Lung (tissue), 12 donors: ENCODE data around the gene CSTPP1. TPM values are rescaled to one million over a fixed set of nuclear protein-coding genes. Genes with fewer than 3 reads are reported as not detected.
A peak's percentile ranks its signal among the peaks of the same experiment; 100 is the strongest.

Experiments used
- ATAC-seq: fragments of 200-7000 bp; cut with Tn5 transposase; one replicate; pipeline ENCODE4 v1.9.1; 2020; ENCODE audit warnings: moderate number of reproducible peaks; ENCODE audit not compliant: insufficient read depth, low FRiP score
- DNase-seq, 3 donors: peaks; one replicate each; pipeline ENCODE4 v3.0.0-alpha.2; 2013 to 2017
- H3K27ac ChIP-seq, 2 donors: one replicate each; pipeline ENCODE4 v1.5.1; 2013; ENCODE audit warnings: mild to moderate bottlenecking in 2 of 2, moderate library complexity in 2 of 2, control low read depth in 1 of 2, inconsistent platforms in 1 of 2, low read depth in 1 of 2, low read length in 1 of 2
- H3K27me3 ChIP-seq, 3 donors: one replicate each; pipeline ENCODE4 v1.5.1; 2013; ENCODE audit warnings: low read length in 2 of 3; ENCODE audit not compliant: control insufficient read depth in 3 of 3, insufficient read depth in 3 of 3
- H3K36me3 ChIP-seq, 4 donors: one replicate each; pipeline ENCODE4 v1.5.1; 2013; ENCODE audit warnings: low read length in 4 of 4, mild to moderate bottlenecking in 1 of 4, moderate library complexity in 1 of 4; ENCODE audit not compliant: control insufficient read depth in 4 of 4, insufficient read depth in 4 of 4
- H3K4me1 ChIP-seq, 5 donors: one replicate each; pipeline ENCODE4 v1.5.1; 2013; ENCODE audit warnings: low read length in 5 of 5, mild to moderate bottlenecking in 2 of 5, moderate library complexity in 1 of 5; ENCODE audit not compliant: control insufficient read depth in 5 of 5, insufficient read depth in 5 of 5
- H3K4me3 ChIP-seq: one replicate; pipeline ENCODE4 v1.5.1; 2013; ENCODE audit warnings: mild to moderate bottlenecking, control low read depth, moderate library complexity
- H3K9ac ChIP-seq, 2 donors: one replicate each; pipeline ENCODE4 v1.5.1; 2013; ENCODE audit warnings: low read length in 2 of 2, control low read depth in 1 of 2; ENCODE audit not compliant: insufficient read depth in 1 of 2
- H3K9me3 ChIP-seq, 4 donors: one replicate each; pipeline ENCODE4 v1.5.1; 2013; ENCODE audit warnings: low read length in 3 of 4, mild to moderate bottlenecking in 1 of 4, moderate library complexity in 1 of 4; ENCODE audit not compliant: control insufficient read depth in 4 of 4, insufficient read depth in 3 of 4
- CTCF ChIP-seq: IDR thresholded peaks from 2 replicates; pipeline ENCODE4 v1.5.1; 2012; ENCODE audit warnings: mild to moderate bottlenecking; ENCODE audit errors: control extremely low read depth, extremely low read depth
- WGBS, 2 donors: extraction: QIAGEN DNeasy Blood & Tissue Kit; methylation state at CpG; one replicate each; pipeline ENCODE4 v1.1.7; 2013; 5-methylcytosine and 5-hydroxymethylcytosine counted together
- polyA plus RNA-seq, 2 donors: library from polyadenylated mRNA; stranded (reverse); fragments of 200-250 nt; gene quantifications; one replicate each; pipeline ENCODE4 v1.2.1, GENCODE V29; 2013
- total RNA-seq, 2 donors: library from RNA; depleted of rRNA in 1 of 2; stranded (reverse); fragments of >200 nt in 1 of 2; gene quantifications; one replicate each; pipeline ENCODE4 v1.2.1, GENCODE V29; 2014 to 2021
- donor health status: control.
- donor health status: control.
- donor health status: Bipolar disorder and iron deficiency.
- donor health status: healthy.
- donor health status: DM: yes; HTN: yes; CAD: no.

Gene CSTPP1
- total and polyA plus RNA-seq, 4 donors, result 26.0 to 45.8 (median 34.4) TPM

DNA sequence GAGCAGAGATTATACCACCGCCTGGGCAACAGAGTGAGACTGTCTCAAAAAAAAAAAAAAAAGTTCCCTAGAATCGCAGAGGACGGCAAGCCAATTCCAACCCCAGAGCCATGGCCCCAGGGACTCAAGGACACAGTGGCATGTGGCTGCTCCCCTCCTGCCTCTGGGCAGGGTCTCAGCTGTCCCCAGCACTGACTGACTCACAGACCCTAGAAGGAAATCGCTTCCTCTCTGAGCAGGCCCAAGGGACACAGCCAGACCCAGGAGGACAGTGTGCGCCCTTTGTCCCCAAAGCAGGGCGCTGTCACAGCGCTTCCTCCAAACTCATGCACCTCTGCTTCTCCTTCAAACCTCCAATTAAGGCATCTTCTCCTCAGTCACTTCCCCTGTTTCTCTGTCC, 247.4 kb downstream of the CSTPP1 start:
- no peak overlapping the region for H3K4me3 ChIP-seq
- TF ChIP-seq CTCF, result no peak
- peaks cover 0 to 10% (median 2%) of the 10 kb centered on the region in 4 donors for H3K36me3 ChIP-seq
- peaks cover 4 to 29% (median 5%) of the 10 kb centered on the region in 5 donors for H3K4me1 ChIP-seq
- DNase-seq, result no peak
- H3K9ac ChIP-seq, result no peak overlapping the region
- H3K27me3 ChIP-seq, result no peaks in the 10 kb centered on the region
- H3K9me3 ChIP-seq, result no peaks in the 10 kb centered on the region
- 86 to 97% methylated on average over 6 to 7 of the region's 7 CpGs for WGBS, 2 donors
- H3K27ac ChIP-seq, result peak overlapping the region; percentile 95 to 98
- no peak for ATAC-seq

DNA sequence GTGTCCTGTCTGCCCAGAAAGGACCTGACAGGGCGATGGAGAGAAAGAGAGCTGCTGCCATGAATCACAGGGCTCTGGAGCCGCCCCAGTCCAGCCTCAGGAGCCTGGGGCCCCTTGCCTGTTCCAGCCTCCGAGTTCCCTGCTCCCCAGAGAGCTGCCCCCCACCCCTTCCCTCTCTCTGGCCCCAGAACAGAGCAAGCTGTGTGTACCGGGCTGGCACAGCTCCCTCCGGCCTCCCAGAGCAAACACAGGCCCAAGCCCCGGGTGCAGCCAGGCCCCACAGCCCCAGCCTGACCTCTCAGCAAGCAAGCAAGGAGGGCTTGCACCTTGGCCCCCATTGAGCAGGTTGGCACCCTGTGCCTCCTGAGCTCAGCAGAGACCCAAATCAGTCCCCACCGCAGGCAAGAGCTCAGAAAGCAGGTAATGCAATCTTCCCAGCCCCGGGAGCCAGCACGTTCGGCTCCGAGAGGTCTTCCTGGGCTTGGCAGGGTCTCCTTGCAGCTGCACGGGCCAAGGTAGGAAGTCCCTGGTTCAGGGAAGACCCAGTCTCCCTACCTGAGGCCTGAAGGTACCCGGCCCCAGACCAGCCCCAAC, 248.2 kb downstream of the CSTPP1 start:
- peak; percentile 39 to 62 (median 59) for DNase-seq
- ATAC-seq, result no peak
- no peaks in the 10 kb centered on the region for H3K9me3 ChIP-seq
- H3K4me1 ChIP-seq, result peaks cover 4 to 29% (median 5%) of the 10 kb centered on the region in 5 donors
- H3K36me3 ChIP-seq, result peaks cover 0 to 2% (median 0%) of the 10 kb centered on the region in 4 donors
- peak overlapping the region; percentile 70 for H3K4me3 ChIP-seq
- H3K27ac ChIP-seq, result peak overlapping the region; percentile 95 to 98
- peak overlapping the region; percentile 16 to 53 for H3K9ac ChIP-seq
- WGBS, 2 donors, result 51 to 77% methylated on average over 11 to 13 of the region's 13 CpGs
- no peak for TF ChIP-seq CTCF
- no peaks in the 10 kb centered on the region for H3K27me3 ChIP-seq

- 15% methylated on average over 46 to 50 of the region's 50 CpGs for WGBS, 2 donors
- H3K9me3 ChIP-seq, result no peaks in the 10 kb centered on the region
- ATAC-seq (peak; percentile 37), DNase-seq (peak; percentile 75 to 86 (median 84))
- TF ChIP-seq CTCF, result no peak
- peaks cover 4 to 29% (median 5%) of the 10 kb centered on the region in 5 donors for H3K4me1 ChIP-seq
- peak overlapping the region; percentile 70 for H3K4me3 ChIP-seq
- peak overlapping the region; percentile 53 to 91 for H3K9ac ChIP-seq
- H3K27me3 ChIP-seq, result no peaks in the 10 kb centered on the region
- H3K36me3 ChIP-seq, result no peaks in the 10 kb centered on the region
- H3K27ac ChIP-seq, result peak overlapping the region; percentile 95 to 98
These were observed 248.9 kb downstream of the CSTPP1 start for GRCh38 chr11:47185305-47186075.
